Breast epithelium (tissue), 4 donors: ENCODE measurements around the gene LY6G5B. TPM values are rescaled to one million over a fixed set of nuclear protein-coding genes. Genes with fewer than 3 reads are reported as not detected.

Experiments used
- DNase-seq, 2 donors: peaks; one replicate each; pipeline ENCODE4 v3.0.0-alpha.2; 2019; ENCODE audit warnings: low spot score in 2 of 2
- H3K27ac ChIP-seq, 2 donors: fragments of 200-600 bp; sonication (generic) in 1 of 2; one replicate each; pipeline ENCODE4 v1.5.1; 2016 to 2019; ENCODE audit warnings: mild to moderate bottlenecking in 1 of 2
- H3K27me3 ChIP-seq, 2 donors: fragments of 200-600 bp; sonication (generic) in 1 of 2; one replicate each; pipeline versions ENCODE4 v1.5.1 to v1.6.0; 2017 to 2019; ENCODE audit warnings: control low read depth in 1 of 2, mild to moderate bottlenecking in 1 of 2
- H3K36me3 ChIP-seq: fragments of 200-600 bp; one replicate; pipeline ENCODE4 v1.5.1; 2019
- H3K4me1 ChIP-seq, 2 donors: fragments of 200-600 bp; sonication (generic); one replicate each; pipeline ENCODE4 v1.5.1; 2016 to 2019; ENCODE audit warnings: control low read depth in 1 of 2
- H3K4me3 ChIP-seq, 3 donors: fragments of 200-600 bp; sonication (generic); 1 replicate in 2 of 3; 2 replicates in 1 of 3; pipeline ENCODE4 v1.5.1; 2016 to 2019; ENCODE audit warnings: mild to moderate bottlenecking in 3 of 3, moderate library complexity in 2 of 3
- H3K9me3 ChIP-seq, 2 donors: fragments of 200-600 bp; sonication (generic) in 1 of 2; one replicate each; pipeline ENCODE4 v1.5.1; 2016 to 2019; ENCODE audit warnings: control low read depth in 1 of 2
- POLR2A ChIP-seq: fragments of 450-650 bp; IDR thresholded peaks from one replicate; pipeline ENCODE4 v1.6.1; 2016; ENCODE audit warnings: antibody characterized with exemption, mild to moderate bottlenecking, moderate library complexity
- POLR2AphosphoS5 ChIP-seq, 3 donors: sonication (generic); formaldehyde crosslinking; IDR thresholded peaks; one replicate each; pipeline ENCODE4 v1.6.1; 2017; ENCODE audit warnings: antibody characterized with exemption in 3 of 3
- intact Hi-C: fragments of 100-400 bp; cut with DNase I; formaldehyde crosslinking; loops from one replicate; pipeline ENCODE4 v1.15.1; 2023; ENCODE audit warnings: low total_unique reads
- total RNA-seq, 3 donors: library from RNA; depleted of rRNA; stranded (reverse); fragments of >200 nt; gene quantifications; one replicate each; pipeline ENCODE4 v1.1.0, GENCODE V29; 2016
- TF ChIP-seq, protein P1 (sequence below), 3 donors: fragments of 450-650 bp; IDR thresholded peaks; one replicate each; pipeline ENCODE4 v1.5.1; 2016 to 2017; ENCODE audit warnings: antibody characterized with exemption in 3 of 3, mild to moderate bottlenecking in 3 of 3, moderate library complexity in 3 of 3

The LY6G5B gene
- total RNA-seq, 3 donors from 2014 or later: 6.2 to 12.7 (median 8.5) TPM

DNA sequence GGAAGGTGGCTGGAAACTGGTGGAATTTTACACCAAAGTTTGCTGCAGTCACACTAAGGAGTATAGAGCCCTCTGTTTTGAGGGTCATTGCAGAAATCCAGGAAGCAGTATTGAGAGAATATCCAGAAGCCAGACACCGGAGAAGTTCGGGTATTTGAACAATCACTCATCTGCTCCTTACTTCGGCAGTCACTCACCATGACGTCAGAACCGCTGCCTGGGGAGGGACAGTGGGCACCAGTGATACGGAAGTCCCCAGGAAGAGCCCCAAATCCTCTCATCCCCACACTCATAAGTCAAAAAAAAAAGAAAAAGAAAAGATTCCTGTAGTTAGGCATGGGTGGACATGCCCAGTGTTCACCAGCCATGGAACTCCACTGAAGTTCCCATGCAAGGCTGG is 7.1 kb downstream of the LY6G5B start:
- intact Hi-C loops: no loop called here
- H3K27me3 ChIP-seq: no peaks in the 10 kb centered on the region

DNA sequence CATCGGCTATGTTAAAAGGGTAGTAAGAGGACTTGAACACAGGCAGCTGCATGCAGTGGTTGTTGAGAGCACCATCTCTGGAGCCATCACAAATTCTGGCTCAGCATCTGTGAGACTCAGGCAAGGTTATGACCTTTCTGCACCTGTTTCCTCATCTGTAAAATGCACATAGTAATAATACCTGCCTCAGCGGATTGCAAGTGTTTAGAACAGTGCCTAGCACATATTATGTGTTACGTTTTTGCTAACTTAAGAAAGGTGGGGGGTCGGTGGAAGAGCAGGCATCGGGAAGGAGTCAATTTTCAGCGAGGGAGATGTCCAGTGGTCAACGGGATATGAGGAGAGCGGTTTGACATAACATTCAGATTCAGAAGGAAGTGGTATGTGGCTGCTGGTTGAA is 8.2 kb downstream of the LY6G5B start:
- Histone ChIP-seq H3K9me3 (no peaks in the 10 kb centered on the region), H3K27ac (no peak overlapping the region), H3K4me3 (no peak overlapping the region), H3K36me3 (no peaks in the 10 kb centered on the region), H3K27me3 (no peaks in the 10 kb centered on the region), H3K4me1 (no peaks in the 10 kb centered on the region)
- DNase-seq: no peak
- intact Hi-C loops: no loop called here
- no peak for TF ChIP-seq POLR2A
- TF ChIP-seq, protein P1, sequence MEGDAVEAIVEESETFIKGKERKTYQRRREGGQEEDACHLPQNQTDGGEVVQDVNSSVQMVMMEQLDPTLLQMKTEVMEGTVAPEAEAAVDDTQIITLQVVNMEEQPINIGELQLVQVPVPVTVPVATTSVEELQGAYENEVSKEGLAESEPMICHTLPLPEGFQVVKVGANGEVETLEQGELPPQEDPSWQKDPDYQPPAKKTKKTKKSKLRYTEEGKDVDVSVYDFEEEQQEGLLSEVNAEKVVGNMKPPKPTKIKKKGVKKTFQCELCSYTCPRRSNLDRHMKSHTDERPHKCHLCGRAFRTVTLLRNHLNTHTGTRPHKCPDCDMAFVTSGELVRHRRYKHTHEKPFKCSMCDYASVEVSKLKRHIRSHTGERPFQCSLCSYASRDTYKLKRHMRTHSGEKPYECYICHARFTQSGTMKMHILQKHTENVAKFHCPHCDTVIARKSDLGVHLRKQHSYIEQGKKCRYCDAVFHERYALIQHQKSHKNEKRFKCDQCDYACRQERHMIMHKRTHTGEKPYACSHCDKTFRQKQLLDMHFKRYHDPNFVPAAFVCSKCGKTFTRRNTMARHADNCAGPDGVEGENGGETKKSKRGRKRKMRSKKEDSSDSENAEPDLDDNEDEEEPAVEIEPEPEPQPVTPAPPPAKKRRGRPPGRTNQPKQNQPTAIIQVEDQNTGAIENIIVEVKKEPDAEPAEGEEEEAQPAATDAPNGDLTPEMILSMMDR (IDR thresholded peaks at IDR 0.05): no peak
- no peak for TF ChIP-seq POLR2AphosphoS5 (IDR thresholded peaks at IDR 0.05)

More for the DNA sequence above, 7.1 kb downstream of the LY6G5B start:
- Histone ChIP-seq H3K36me3 (no peaks in the 10 kb centered on the region), H3K9me3 (no peaks in the 10 kb centered on the region), H3K4me3 (no peak overlapping the region), H3K4me1 (no peaks in the 10 kb centered on the region), H3K27ac (no peak overlapping the region)
- DNase-seq: no peak
- TF ChIP-seq POLR2AphosphoS5 (IDR thresholded peaks at IDR 0.05): no peak
- TF ChIP-seq, protein P1 (IDR thresholded peaks at IDR 0.05): no peak
- TF ChIP-seq POLR2A: no peak

DNA sequence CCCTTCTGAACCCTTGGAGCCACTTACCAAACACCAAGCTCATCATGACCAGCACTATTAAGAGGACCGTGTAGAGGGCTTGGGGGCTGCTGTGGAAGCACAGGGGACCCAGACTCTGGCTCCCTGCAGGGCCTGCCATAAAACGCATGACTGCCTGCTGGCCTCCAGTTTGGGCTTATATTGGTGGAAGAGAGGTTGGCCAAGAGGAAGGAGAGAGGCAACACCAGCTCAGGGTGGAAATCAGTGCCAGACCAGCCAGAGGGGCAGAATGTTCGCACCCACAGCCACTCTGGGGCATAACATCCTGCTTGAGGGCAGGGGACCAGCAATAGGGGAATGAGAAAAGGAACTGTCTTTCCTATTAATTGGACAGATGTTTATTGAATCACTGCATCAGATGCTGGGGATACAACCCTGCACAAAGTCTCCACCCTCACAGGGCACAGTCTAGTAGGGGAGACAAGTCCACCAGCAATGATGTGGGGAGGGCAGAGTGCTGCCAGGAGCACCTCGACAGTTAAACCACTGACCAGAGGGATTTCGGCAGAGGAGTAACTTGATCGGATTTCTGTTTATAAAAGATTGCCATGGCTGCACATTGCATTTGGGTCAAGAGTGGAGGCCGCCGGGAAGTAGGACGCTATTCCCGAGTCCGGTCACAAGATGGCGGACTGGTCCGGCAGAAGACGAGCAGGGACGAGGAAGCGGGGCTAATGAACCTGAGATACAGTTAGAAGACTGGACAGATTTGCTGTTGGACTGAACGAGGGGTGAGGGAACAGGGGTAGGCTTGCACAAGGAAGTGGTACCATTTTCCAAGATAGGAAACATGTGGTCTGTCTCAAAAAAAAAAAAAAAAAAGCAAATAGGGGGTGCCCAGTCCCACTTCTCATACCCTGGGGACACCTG is 10.7 kb downstream of the LY6G5B start, which contains the start of gene LY6G5C:
Gene LY6G5C, minus strand, starts transcription at position 842 of the 909 bp plus-strand sequence. Its CDS starts 694 bp downstream, at position 148.
- peak within 1 kb of the TSS; percentile 45 to 75 (median 58) for H3K4me3 ChIP-seq
- peak within 1 kb of the TSS; percentile 73 to 79 for H3K27ac ChIP-seq
- intact Hi-C loops: loop anchor here (5.0 kb wide), 1 partner anchor 157 kb away; no protein-coding TSS in a partner anchor
- DNase-seq: peak; percentile 83 to 87
- H3K4me1 ChIP-seq: no peaks in the 10 kb centered on the region
- no peaks in the 10 kb centered on the region for H3K27me3 ChIP-seq
- H3K36me3 ChIP-seq: no peaks in the 10 kb centered on the region
- H3K9me3 ChIP-seq: no peaks in the 10 kb centered on the region
- peak; percentile 46 to 66 (median 66) for TF ChIP-seq POLR2AphosphoS5 (IDR thresholded peaks at IDR 0.05)
- TF ChIP-seq, protein P1 (IDR thresholded peaks at IDR 0.05): peak; percentile 47 to 81 (median 76)
- TF ChIP-seq POLR2A: no peak

DNA sequence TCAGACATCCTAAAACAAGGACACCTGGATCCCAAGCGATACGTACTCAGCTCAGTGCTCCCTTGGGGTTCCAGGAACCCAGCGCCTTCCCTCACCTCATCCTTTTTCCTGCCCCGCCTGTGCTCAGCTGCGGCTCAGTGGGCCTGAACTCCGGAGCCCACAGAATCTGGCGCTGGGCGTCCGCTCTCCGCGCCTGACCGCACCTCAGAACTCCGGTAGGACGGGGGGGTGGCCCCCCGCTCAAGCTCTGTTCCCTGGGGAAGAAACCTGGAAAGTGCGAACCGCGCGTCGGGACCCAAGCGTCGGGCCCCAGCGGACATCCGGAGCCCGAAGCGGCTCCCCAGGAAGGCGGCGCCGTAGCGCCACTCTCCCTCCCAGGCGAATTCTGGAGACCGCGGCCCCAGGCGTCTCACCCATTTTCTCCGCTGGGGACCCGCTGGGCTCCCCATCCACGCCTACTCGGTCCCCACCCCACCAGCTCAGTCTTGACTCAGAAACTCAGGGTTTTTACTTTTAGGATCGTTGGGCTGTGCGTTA is 11.4 kb downstream of the LY6G5B start:
- peak overlapping the region; percentile 73 to 79 for H3K27ac ChIP-seq
- H3K27me3 ChIP-seq: no peaks in the 10 kb centered on the region
- intact Hi-C loops: loop anchor here (5.0 kb wide), 1 partner anchor 156 kb away; no protein-coding TSS in a partner anchor
- TF ChIP-seq POLR2AphosphoS5 (IDR thresholded peaks at IDR 0.05) (no peak), POLR2A (no peak)
- TF ChIP-seq, protein P1 (IDR thresholded peaks at IDR 0.05): no peak
- DNase-seq: no peak
- peak overlapping the region; percentile 45 to 75 (median 58) for H3K4me3 ChIP-seq
- no peaks in the 10 kb centered on the region for H3K4me1 ChIP-seq
- H3K36me3 ChIP-seq: no peaks in the 10 kb centered on the region
- no peaks in the 10 kb centered on the region for H3K9me3 ChIP-seq

DNA sequence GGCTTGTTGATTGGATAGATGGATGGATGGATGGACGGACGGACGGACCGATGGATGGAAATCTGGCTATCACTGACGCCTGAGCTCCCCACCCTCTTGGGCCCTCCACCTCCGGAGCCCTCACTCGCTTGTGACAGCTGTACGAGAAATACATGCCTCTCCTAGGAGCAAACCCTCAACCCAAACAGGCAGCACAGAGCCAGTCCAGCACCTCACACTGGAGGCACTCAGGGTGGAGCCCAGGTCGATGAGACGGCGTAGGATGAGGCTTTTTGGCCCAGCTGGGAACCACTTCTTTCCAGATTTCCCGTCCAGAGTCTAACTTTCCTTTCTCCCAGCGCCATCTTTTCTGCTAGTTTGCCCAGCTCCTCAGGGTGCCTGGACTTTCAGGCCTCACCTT is 13.8 kb downstream of the LY6G5B start:
- H3K4me3 ChIP-seq: no peak overlapping the region
- H3K9me3 ChIP-seq: no peaks in the 10 kb centered on the region
- no peaks in the 10 kb centered on the region for H3K4me1 ChIP-seq
- intact Hi-C loops: loop anchor here (5.0 kb wide), 1 partner anchor 154 kb away; no protein-coding TSS in a partner anchor
- H3K36me3 ChIP-seq: peaks cover 8% of the 10 kb centered on the region
- no peaks in the 10 kb centered on the region for H3K27me3 ChIP-seq
- no peak for DNase-seq
- H3K27ac ChIP-seq: no peak overlapping the region
- TF ChIP-seq POLR2AphosphoS5 (IDR thresholded peaks at IDR 0.05): no peak
